Measurements from ENCODE around the gene PCDHGA9. TPM values are rescaled to one million over a fixed set of nuclear protein-coding genes. Genes with fewer than 3 reads are reported as not detected.
A peak's percentile ranks its signal among the peaks of the same experiment; 100 is the strongest.
"Not testable (repeated sequence)": the region's sequence is repeated elsewhere in the genome, so short reads cannot be mapped to it uniquely, and the experiment has no call there.

The PCDHGA9 gene
- total RNA-seq, 2 donors from 2014 or later: 0.89 to 7.3 TPM

DNA sequence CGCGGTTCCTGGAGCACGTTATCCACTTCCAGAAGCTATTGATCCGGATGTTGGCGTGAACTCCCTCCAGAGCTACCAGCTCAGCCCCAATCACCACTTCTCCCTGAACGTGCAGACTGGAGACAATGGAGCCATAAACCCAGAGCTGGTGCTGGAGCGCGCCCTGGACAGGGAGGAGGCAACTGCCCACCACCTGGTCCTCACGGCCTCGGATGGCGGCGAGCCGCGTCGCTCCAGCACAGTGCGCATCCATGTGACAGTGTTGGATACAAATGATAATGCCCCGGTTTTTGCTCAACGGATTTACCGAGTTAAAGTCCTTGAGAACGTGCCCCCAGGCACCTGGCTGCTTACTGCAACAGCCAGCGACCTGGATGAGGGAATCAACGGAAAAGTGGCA lies 809 bp downstream of the PCDHGA9 start:
- Mint-ChIP-seq H3K9me3 (peaks cover 63% of the 10 kb centered on the region), H3K4me3 (no peak overlapping the region), H3K27me3 (ENCODE audit: insufficient read depth) (peaks cover 7% of the 10 kb centered on the region), H3K4me1 (no peaks in the 10 kb centered on the region), H3K36me3 (ENCODE audit: low read depth) (peaks cover 48% of the 10 kb centered on the region), H3K27ac (no peak overlapping the region)
- 95 to 98% methylated on average over 15 to 22 of the region's 22 CpGs for WGBS, 2 experiments (ENCODE audit: insufficient coverage in 1 of 2, insufficient read length in 1 of 2)
- Histone ChIP-seq H3K27me3 (ENCODE audit: control insufficient read depth, insufficient read depth, low read length, poor library complexity, severe bottlenecking) (no peaks in the 10 kb centered on the region), H3K4me1 (ENCODE audit: control insufficient read depth, insufficient read depth, low read length) (no peaks in the 10 kb centered on the region), H3K27ac (ENCODE audit: low read depth, low read length) (no peak overlapping the region), H3K4me3 (ENCODE audit: low read length) (no peak overlapping the region), H3K36me3 (ENCODE audit: control insufficient read depth, insufficient read depth, low read length) (no peaks in the 10 kb centered on the region), H3K9me3 (ENCODE audit: control insufficient read depth, low read length) (peaks cover 49% of the 10 kb centered on the region), H3K9ac (ENCODE audit: extremely low read depth, low read length, poor library complexity, severe bottlenecking) (no peak overlapping the region)
- no peak for TF ChIP-seq CTCF (conservative IDR thresholded peaks at IDR 0.05)
- DNase-seq: peak; percentile 22

GRCh38 chr5:141407790-141408505 lies 5.4 kb downstream of the PCDHGA9 start, which contains the start of gene PCDHGB6:
PCDHGB6 (plus strand) TSS chr5:141408021; CDS start chr5:141408203, 182 bp downstream.
- H3K27ac ChIP-seq (ENCODE audit: low read depth, low read length): peak within 1 kb of the TSS; percentile 86
- peaks cover 35% of the 10 kb centered on the region for H3K9me3 Mint-ChIP-seq
- not testable (repeated sequence) for H3K4me1 ChIP-seq (ENCODE audit: control insufficient read depth, insufficient read depth, low read length)

GRCh38 chr5:141409598-141410306 lies 7.2 kb downstream of the PCDHGA9 start:
- H3K36me3 Mint-ChIP-seq (ENCODE audit: low read depth): peaks cover 27% of the 10 kb centered on the region

More at GRCh38 chr5:141407790-141408505, 5.4 kb downstream of the PCDHGA9 start, which contains the start of gene PCDHGB6:
- peaks cover 34% of the 10 kb centered on the region for H3K36me3 Mint-ChIP-seq (ENCODE audit: low read depth)
- H3K27me3 Mint-ChIP-seq (ENCODE audit: insufficient read depth): peaks cover 16% of the 10 kb centered on the region
- DNase-seq: peak; percentile 91
- H3K27me3 ChIP-seq (ENCODE audit: control insufficient read depth, insufficient read depth, low read length, poor library complexity, severe bottlenecking); H3K4me1 Mint-ChIP-seq; H3K9ac ChIP-seq (ENCODE audit: extremely low read depth, low read length, poor library complexity, severe bottlenecking); H3K36me3 ChIP-seq (ENCODE audit: control insufficient read depth, insufficient read depth, low read length): not testable (repeated sequence)
- peak; percentile 90 for TF ChIP-seq CTCF (conservative IDR thresholded peaks at IDR 0.05)
- 38 to 51% methylated on average over 15 to 49 of the region's 51 CpGs for WGBS, 2 experiments (ENCODE audit: insufficient coverage in 1 of 2, insufficient read length in 1 of 2)
- peak within 1 kb of the TSS; percentile 71 for H3K4me3 Mint-ChIP-seq
- peak within 1 kb of the TSS; percentile 76 for H3K4me3 ChIP-seq (ENCODE audit: low read length)
- H3K9me3 ChIP-seq (ENCODE audit: control insufficient read depth, low read length): peaks cover 35% of the 10 kb centered on the region
- H3K27ac Mint-ChIP-seq: peak within 1 kb of the TSS; percentile 82

More at GRCh38 chr5:141409598-141410306, 7.2 kb downstream of the PCDHGA9 start:
- H3K4me1 Mint-ChIP-seq: peaks cover 3% of the 10 kb centered on the region
- H3K9me3 ChIP-seq (ENCODE audit: control insufficient read depth, low read length): peaks cover 36% of the 10 kb centered on the region
- H3K27ac Mint-ChIP-seq: no peak overlapping the region
- no peak overlapping the region for H3K4me3 ChIP-seq (ENCODE audit: low read length)
- no peaks in the 10 kb centered on the region for H3K36me3 ChIP-seq (ENCODE audit: control insufficient read depth, insufficient read depth, low read length)
- H3K9me3 Mint-ChIP-seq: peaks cover 31% of the 10 kb centered on the region
- no peaks in the 10 kb centered on the region for H3K4me1 ChIP-seq (ENCODE audit: control insufficient read depth, insufficient read depth, low read length)
- H3K27me3 Mint-ChIP-seq (ENCODE audit: insufficient read depth): peaks cover 23% of the 10 kb centered on the region
- no peak overlapping the region for H3K9ac ChIP-seq (ENCODE audit: extremely low read depth, low read length, poor library complexity, severe bottlenecking)
- H3K27me3 ChIP-seq (ENCODE audit: control insufficient read depth, insufficient read depth, low read length, poor library complexity, severe bottlenecking): no peaks in the 10 kb centered on the region
- WGBS, 2 experiments (ENCODE audit: insufficient coverage in 1 of 2, insufficient read length in 1 of 2): 94 to 96% methylated on average over 64 of the region's 64 CpGs
- no peak overlapping the region for H3K27ac ChIP-seq (ENCODE audit: low read depth, low read length)
- no peak for TF ChIP-seq CTCF (conservative IDR thresholded peaks at IDR 0.05)
- no peak overlapping the region for H3K4me3 Mint-ChIP-seq
- no peak for DNase-seq

Data from endodermal cell (in vitro differentiated cells).